Loucy (cell line): Measurements from ENCODE around the gene TSSK6.

Experiments used
- H2AFZ ChIP-seq: fragments of 200-600 bp; sonication (generic); 2 replicates; pipeline ENCODE4 v1.6.0; 2016; ENCODE audit warnings: antibody characterized with exemption, mild to moderate bottlenecking, low read length, moderate library complexity
- H3F3A ChIP-seq: fragments of 200-600 bp; 2 replicates; pipeline ENCODE4 v1.6.0; 2016; ENCODE audit warnings: antibody characterized with exemption, low read depth, mild to moderate bottlenecking
- H3K27me3 ChIP-seq: fragments of 200-600 bp; sonication (generic); 2 replicates; pipeline ENCODE4 v1.6.1; 2014; ENCODE audit warnings: low read length, mild to moderate bottlenecking; ENCODE audit not compliant: insufficient read depth, poor library complexity, severe bottlenecking
- H3K36me3 ChIP-seq: fragments of 200-600 bp; sonication (generic); 2 replicates; pipeline ENCODE4 v1.6.1; 2016; ENCODE audit warnings: low read length; ENCODE audit not compliant: insufficient read depth
- H3K4me1 ChIP-seq: fragments of 200-600 bp; sonication (generic); 2 replicates; pipeline ENCODE4 v1.5.1; 2014; ENCODE audit warnings: low read length, mild to moderate bottlenecking; ENCODE audit not compliant: insufficient read depth, poor library complexity, severe bottlenecking
- H3K4me2 ChIP-seq: fragments of 200-600 bp; sonication (generic); 2 replicates; pipeline ENCODE4 v1.6.0; 2014; ENCODE audit warnings: antibody characterized with exemption, low read length, low read depth, mild to moderate bottlenecking; ENCODE audit not compliant: poor library complexity, severe bottlenecking
- H3K4me3 ChIP-seq: fragments of 200-600 bp; sonication (generic); 2 replicates; pipeline ENCODE4 v1.5.1; 2014; ENCODE audit warnings: low read length, mild to moderate bottlenecking, mixed read lengths; ENCODE audit not compliant: poor library complexity, severe bottlenecking
- H3K79me2 ChIP-seq: fragments of 200-600 bp; sonication (generic); 2 replicates; pipeline ENCODE4 v1.6.1; 2014; ENCODE audit warnings: low read length; ENCODE audit not compliant: insufficient read depth
- H3K9ac ChIP-seq: fragments of 200-600 bp; sonication (generic); 2 replicates; pipeline ENCODE4 v1.6.0; 2014; ENCODE audit warnings: mild to moderate bottlenecking, low read depth, low read length, moderate library complexity; ENCODE audit not compliant: poor library complexity, severe bottlenecking
- H3K9me2 ChIP-seq: fragments of 200-600 bp; sonication (generic); replicated peaks from 2 replicates; pipeline ENCODE4 v1.6.1; 2016; ENCODE audit warnings: low read depth, low read length, mixed read lengths
- H3K9me3 ChIP-seq: fragments of 200-600 bp; sonication (generic); 2 replicates; pipeline ENCODE4 v1.6.1; 2014; ENCODE audit warnings: mild to moderate bottlenecking, antibody characterized with exemption, low read length, low read depth; ENCODE audit not compliant: insufficient read depth
- H4K20me1 ChIP-seq: fragments of 200-600 bp; sonication (generic); 2 replicates; pipeline ENCODE4 v1.6.0; 2014; ENCODE audit warnings: antibody characterized with exemption, low read length, mild to moderate bottlenecking; ENCODE audit not compliant: insufficient read depth, poor library complexity, severe bottlenecking
- EZH2phosphoT487 ChIP-seq: fragments of 200-600 bp; IDR thresholded peaks from 2 replicates; pipeline ENCODE4 v1.6.1; 2018; ENCODE audit warnings: antibody characterized with exemption, mild to moderate bottlenecking, moderate library complexity, borderline replicate concordance
- TF ChIP-seq, protein P1 (sequence below): fragments of 200-600 bp; sonication (generic); conservative IDR thresholded peaks from 2 replicates; pipeline ENCODE4 v1.5.1; 2014; ENCODE audit warnings: mild to moderate bottlenecking, antibody characterized with exemption, low read length

Gene TSSK6

DNA sequence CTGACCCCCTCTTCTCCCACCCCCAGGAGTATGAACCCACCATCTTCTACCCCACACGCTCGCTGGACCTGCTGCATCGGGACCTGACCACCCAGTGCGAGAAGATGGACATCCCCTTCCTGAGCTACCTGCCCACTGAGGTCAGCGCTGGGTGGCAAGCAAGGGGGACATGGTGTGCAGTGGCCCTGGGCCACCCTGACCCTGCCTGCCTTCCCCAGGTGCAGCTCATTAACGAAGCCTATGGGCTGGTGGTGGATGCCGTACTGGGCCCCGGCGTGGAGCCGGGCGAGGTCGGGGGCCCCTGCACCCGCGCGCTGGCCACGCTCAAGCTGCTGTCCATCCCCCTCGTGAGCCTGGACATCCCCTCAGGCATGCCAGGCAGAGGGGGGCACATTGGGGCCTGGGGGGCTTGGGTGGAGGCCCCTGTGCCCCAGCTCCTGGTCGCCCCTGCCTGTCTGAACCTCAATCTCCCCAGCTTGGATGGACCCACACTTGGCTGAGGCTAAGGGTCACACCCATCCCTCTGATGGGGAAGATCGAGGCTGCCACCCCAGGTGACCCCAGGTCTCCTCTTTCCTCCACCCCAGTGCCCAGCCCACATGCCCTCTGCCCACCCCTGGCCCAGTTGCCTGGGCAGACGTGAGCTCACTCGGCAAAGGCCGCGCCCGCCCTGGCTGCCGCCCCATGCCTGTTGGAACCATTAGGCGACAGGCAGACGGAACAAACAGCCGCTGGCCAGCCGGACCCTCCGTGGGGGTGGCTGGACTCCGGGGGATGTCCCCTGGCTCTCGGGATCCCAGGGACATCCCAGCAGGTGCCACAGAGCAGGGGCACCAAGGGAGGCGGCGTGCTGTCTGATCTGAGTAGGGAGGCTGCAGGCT lies 20.2 kb upstream of the TSSK6 start:
- Histone ChIP-seq H3K4me1 (no peaks in the 10 kb centered on the region), H2AFZ (no peak overlapping the region), H3K4me3 (no peak overlapping the region), H3K36me3 (no peaks in the 10 kb centered on the region), H3K27me3 (no peaks in the 10 kb centered on the region), H4K20me1 (no peaks in the 10 kb centered on the region), H3K9ac (no peak overlapping the region), H3F3A (no peaks in the 10 kb centered on the region), H3K4me2 (no peak overlapping the region), H3K79me2 (no peaks in the 10 kb centered on the region), H3K9me2 (no peaks in the 10 kb centered on the region), H3K9me3 (no peaks in the 10 kb centered on the region)
- TF ChIP-seq, protein P1, sequence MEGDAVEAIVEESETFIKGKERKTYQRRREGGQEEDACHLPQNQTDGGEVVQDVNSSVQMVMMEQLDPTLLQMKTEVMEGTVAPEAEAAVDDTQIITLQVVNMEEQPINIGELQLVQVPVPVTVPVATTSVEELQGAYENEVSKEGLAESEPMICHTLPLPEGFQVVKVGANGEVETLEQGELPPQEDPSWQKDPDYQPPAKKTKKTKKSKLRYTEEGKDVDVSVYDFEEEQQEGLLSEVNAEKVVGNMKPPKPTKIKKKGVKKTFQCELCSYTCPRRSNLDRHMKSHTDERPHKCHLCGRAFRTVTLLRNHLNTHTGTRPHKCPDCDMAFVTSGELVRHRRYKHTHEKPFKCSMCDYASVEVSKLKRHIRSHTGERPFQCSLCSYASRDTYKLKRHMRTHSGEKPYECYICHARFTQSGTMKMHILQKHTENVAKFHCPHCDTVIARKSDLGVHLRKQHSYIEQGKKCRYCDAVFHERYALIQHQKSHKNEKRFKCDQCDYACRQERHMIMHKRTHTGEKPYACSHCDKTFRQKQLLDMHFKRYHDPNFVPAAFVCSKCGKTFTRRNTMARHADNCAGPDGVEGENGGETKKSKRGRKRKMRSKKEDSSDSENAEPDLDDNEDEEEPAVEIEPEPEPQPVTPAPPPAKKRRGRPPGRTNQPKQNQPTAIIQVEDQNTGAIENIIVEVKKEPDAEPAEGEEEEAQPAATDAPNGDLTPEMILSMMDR: no peak
- no peak for TF ChIP-seq EZH2phosphoT487

DNA sequence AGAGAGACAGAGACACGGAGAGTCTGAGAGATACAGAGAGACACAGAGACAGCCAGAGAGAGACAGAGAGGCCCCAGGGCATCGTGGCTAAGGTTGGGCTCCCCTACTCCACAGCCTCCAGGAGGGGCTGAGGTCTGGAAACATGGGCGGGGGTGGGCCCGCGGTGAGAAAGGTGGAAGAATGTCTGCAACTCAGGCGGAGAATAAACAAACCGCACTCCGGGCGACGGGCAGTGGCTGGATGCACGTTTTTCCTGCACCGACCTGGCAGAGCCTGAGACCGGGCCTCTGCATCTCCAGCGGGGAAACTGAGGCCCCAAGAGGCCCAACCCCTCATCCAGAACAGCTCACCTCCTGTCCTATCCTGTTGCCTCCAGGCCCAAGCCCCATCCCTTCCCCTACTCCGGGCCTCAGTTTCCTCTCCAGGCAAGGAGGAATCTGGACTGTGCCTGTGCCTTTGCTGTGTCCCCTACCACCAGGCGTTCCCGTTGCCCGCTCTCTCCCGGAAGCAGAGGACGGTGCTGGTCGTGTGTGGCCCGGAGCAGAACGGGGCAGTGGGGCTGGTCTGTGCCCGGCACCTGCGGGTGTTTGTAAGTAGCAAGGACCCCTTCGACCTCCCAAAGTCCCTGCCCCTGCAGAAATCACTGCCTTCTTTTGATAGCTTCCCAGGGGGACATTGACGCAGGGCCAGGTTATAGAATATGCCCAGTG lies 19.4 kb upstream of the TSSK6 start:
- no peaks in the 10 kb centered on the region for H4K20me1 ChIP-seq
- H3K9me2 ChIP-seq: no peaks in the 10 kb centered on the region
- no peak overlapping the region for H3K4me3 ChIP-seq
- H3K27me3 ChIP-seq: no peaks in the 10 kb centered on the region
- H3K9me3 ChIP-seq: no peaks in the 10 kb centered on the region
- no peaks in the 10 kb centered on the region for H3K36me3 ChIP-seq
- TF ChIP-seq, protein P1: no peak
- no peak for TF ChIP-seq EZH2phosphoT487
- H3K79me2 ChIP-seq: no peaks in the 10 kb centered on the region
- no peak overlapping the region for H3K9ac ChIP-seq
- H3K4me2 ChIP-seq: no peak overlapping the region
- no peak overlapping the region for H2AFZ ChIP-seq
- H3F3A ChIP-seq: no peaks in the 10 kb centered on the region
- H3K4me1 ChIP-seq: no peaks in the 10 kb centered on the region

DNA sequence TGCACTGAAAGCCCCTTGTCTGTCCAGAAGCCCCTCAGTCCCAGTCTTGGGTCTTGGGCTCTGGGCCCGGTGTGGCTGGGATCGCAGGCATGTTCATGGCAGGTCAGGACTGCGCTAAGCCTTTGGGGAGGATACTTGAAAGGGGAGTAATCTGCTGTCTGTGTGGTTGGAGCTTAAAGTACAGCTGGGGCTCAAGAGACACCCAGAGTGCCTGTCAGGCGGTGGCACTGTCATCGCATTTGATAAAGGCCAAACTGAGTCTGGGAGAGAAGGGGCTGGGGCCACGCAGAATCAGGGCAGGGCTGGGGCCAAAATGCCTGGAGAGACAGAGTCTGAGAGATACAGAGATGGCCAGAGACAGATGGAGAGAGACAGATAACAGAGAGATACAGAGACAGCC lies 18.5 kb upstream of the TSSK6 start:
- Histone ChIP-seq H3K4me3 (no peak overlapping the region), H3K9me3 (no peaks in the 10 kb centered on the region), H3F3A (no peaks in the 10 kb centered on the region), H3K36me3 (no peaks in the 10 kb centered on the region; the same call in 1 of the 2 replicates), H4K20me1 (no peaks in the 10 kb centered on the region), H3K79me2 (no peaks in the 10 kb centered on the region), H2AFZ (no peak overlapping the region), H3K27me3 (no peaks in the 10 kb centered on the region), H3K9ac (no peak overlapping the region), H3K4me1 (no peaks in the 10 kb centered on the region), H3K9me2 (no peaks in the 10 kb centered on the region), H3K4me2 (no peak overlapping the region)
- TF ChIP-seq, protein P1: no peak
- TF ChIP-seq EZH2phosphoT487: no peak
